Fibroblast of the aortic adventitia (primary cell): ENCODE results near the gene ACE. TPM values are rescaled to one million over a fixed set of nuclear protein-coding genes. Genes with fewer than 3 reads are reported as not detected.

ENCODE experiments used
- DNase-seq: peaks from one replicate; pipeline ENCODE4 v3.0.0-alpha.2; 2010; ENCODE audit warnings: low read depth
- H3K4me3 ChIP-seq: 2 replicates; pipeline ENCODE4 v1.5.1; 2011; ENCODE audit warnings: low read depth, mild to moderate bottlenecking, control low read depth, low read length, moderate library complexity
- CTCF ChIP-seq: IDR thresholded peaks from 2 replicates; pipeline ENCODE4 v1.5.1; 2011; ENCODE audit warnings: mild to moderate bottlenecking, low read length, control low read depth, inconsistent platforms; ENCODE audit not compliant: insufficient read depth
- total RNA-seq: library from RNA; depleted of rRNA; stranded (reverse); fragments of >200 nt; gene quantifications from 2 replicates; pipeline ENCODE4 v1.2.3, GENCODE V29; 2012; ENCODE audit warnings: low replicate concordance

Gene ACE
- total RNA-seq, 1 donor, result 24.3 TPM

- DNase-seq, result no peak
- H3K4me3 ChIP-seq, result no peak overlapping the region
Observed at GRCh38 chr17:63482509-63482908, 5.6 kb downstream of the ACE start.

DNA sequence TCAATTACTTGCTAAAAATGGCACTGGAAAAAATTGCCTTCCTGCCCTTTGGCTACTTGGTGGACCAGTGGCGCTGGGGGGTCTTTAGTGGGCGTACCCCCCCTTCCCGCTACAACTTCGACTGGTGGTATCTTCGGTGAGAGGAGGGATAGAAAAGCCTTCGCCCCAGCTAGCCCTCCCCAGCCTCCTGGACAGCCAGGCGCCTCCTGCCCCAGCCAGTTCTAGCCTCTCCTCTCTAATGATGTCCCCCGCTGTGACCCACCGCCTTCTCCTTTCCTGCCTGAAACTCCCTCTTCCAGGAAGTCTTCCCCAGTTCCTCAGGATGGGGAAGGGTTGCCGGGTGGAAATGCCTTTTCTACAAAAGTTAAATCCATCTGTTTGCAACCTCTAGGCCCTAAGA lies 6.2 kb downstream of the ACE start:
- H3K4me3 ChIP-seq, result no peak overlapping the region
- no peak for DNase-seq
- no peak for TF ChIP-seq CTCF

More at GRCh38 chr17:63482509-63482908, 5.6 kb downstream of the ACE start:
- TF ChIP-seq CTCF, result no peak

GRCh38 chr17:63483655-63484575 lies 7.1 kb downstream of the ACE start:
- no peak for TF ChIP-seq CTCF
- no peak for DNase-seq
- no peak overlapping the region for H3K4me3 ChIP-seq

DNA sequence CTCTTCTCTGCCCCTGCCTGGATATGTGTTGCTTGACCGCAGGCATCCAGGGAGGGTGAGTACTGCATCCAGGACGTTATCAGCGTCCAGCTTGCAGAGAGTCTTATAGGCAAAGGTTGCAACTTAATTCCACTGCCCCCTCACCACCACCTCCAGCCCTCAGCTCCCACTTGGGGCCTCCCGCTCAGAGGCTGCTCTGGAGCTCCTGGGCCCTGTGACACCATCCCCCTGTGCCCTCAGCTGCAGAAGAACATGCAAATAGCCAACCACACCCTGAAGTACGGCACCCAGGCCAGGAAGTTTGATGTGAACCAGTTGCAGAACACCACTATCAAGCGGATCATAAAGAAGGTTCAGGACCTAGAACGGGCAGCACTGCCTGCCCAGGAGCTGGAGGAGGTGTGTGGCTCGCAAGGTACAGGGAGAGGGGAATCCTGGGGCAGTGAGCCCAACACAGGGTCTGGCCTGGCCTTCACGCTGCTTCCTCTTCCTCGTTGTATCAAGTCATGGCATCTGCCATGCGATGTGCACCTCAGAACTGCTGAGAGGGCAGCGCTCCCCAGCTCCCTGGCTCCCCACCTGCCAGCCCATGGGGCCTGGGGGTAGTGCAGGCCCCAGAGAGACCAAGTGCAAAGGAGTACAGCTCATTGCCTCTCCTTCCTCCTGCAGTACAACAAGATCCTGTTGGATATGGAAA lies 9.6 kb downstream of the ACE start:
- no peak for TF ChIP-seq CTCF
- no peak overlapping the region for H3K4me3 ChIP-seq
- DNase-seq, result no peak

GRCh38 chr17:63487014-63487339 lies 10.1 kb downstream of the ACE start:
- no peak for DNase-seq
- H3K4me3 ChIP-seq, result no peak overlapping the region
- TF ChIP-seq CTCF, result no peak

DNA sequence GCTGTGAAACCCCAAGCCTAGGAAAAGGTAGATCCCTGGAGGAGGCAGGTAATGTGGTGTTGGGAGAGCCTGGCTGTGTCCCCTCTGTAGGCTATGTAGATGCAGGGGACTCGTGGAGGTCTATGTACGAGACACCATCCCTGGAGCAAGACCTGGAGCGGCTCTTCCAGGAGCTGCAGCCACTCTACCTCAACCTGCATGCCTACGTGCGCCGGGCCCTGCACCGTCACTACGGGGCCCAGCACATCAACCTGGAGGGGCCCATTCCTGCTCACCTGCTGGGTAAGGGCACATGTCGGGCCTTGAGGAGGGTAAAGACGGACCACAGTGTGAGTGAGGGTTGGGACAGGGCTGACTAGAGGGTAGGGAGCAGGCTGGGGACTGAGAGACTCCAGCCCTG lies 12.0 kb downstream of the ACE start:
- H3K4me3 ChIP-seq, result no peak overlapping the region

More for the DNA sequence above, 12.0 kb downstream of the ACE start:
- TF ChIP-seq CTCF, result no peak
- no peak for DNase-seq
